Stimulated activated CD4-positive, alpha-beta T cell treated with anti-CD3 and anti-CD28 coated beads, TNF-alpha, amount 100 ng/mL, for 24 hours (primary cell): Measurements from ENCODE around the gene SUPT20HL2.
"Not testable (repeated sequence)": the region's sequence is repeated elsewhere in the genome, so short reads cannot be mapped to it uniquely, and the experiment has no call there.

ENCODE experiments used
- DNase-seq, 3 experiments: peaks; one replicate each; pipeline ENCODE4 v3.0.0-alpha.2; 2020; ENCODE audit warnings: low read depth in 3 of 3

The SUPT20HL2 gene

GRCh38 chrX:24309580-24310374 lies 4.1 kb downstream of the SUPT20HL2 start:
- DNase-seq = not testable (repeated sequence)

DNA sequence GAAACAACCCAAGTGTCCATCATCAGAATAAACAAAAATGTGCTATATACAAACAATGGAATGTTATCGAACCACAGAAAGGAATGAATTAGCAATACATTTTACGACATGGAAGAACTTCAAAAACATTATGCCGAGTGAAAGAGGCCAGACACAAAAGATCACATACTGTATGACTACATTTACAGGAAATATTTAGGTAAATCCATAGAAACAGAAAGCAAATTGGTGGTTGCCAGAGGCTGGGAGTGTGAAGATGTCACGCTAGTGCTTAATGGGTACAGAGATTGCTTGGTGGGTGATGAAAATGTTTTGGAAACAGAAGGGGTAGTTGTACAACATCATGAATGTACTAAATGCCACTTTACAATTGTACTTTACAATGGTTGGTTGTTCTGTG lies 5.1 kb downstream of the SUPT20HL2 start:
- DNase-seq = not testable (repeated sequence)

DNA sequence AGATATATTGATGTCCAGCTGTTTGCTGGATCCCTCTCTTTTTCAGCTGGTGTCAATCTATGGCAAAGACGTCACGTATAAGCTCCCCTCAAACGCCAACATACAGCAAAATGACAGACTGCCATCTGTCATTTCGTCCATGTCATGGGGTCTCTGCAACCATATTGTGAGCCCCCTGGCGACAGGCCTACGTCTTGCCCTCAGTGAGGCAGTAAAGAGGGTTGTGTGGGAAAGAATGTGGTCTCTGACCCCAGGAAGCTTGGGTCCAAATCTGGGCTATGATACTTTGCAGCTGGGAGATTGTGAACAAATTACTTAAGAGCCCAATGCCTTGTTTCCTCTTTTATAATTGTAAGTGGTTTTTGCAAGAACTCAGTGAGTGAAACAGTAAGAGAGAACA lies 7.4 kb downstream of the SUPT20HL2 start:
- DNase-seq = no peak

DNA sequence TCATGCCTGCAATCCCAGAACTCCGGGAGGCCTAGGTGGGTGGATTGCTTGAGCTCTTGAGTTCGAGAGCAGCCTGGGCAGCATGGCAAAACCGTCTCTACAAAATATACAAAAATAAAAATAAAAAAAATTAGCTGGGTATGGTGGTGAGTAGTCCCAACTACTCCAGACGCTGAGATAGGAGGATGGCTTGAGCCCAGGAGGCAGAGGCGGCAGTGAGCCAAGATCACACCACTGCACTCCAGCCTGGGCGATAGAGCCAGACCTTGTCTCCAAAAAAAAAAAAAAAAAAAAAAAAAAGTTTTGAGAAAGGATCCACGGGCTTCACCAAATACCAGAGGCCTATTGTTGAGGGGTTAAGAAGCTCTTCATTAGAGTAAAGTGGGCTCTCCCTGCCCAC lies 8.0 kb downstream of the SUPT20HL2 start:
- DNase-seq = no peak

DNA sequence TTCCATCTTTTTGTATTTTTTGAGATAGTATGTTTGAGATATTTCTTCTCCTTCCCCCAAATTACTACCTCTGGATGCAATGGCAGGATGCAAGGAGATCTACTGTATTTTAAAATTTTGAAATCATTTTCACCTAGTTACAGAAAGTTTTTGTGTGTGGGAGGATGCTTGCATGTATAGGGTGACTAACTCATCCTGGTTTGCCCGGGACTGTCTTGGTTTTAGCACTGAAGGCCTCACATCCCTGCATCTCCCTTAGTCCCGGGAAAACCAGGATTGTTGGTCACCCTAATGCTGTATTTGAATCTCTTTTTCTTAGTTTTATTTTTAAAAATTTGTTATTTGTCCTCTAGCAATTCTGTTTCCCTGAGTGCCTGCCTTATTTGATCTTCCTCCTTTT lies 12.1 kb downstream of the SUPT20HL2 start:
- no peak for DNase-seq

DNA sequence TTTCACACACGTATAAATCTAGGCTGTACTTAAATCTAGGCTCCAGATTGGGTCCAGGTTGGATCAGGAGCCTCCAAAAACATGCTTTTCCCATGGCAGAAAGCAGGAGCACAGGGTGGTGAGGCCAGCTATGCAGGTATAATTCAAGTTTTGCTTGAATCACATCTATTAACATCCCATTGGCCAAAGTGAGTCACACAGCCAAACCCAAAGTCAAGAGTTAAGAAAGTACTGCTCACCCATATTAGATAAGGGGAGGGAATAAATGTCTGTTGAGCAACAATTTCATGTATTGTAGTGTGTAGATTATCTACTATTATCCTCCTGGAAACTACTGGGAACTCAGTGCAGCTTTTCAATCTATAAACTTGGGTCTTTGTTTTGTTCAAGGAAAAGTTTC lies 12.8 kb downstream of the SUPT20HL2 start:
- no peak for DNase-seq

DNA sequence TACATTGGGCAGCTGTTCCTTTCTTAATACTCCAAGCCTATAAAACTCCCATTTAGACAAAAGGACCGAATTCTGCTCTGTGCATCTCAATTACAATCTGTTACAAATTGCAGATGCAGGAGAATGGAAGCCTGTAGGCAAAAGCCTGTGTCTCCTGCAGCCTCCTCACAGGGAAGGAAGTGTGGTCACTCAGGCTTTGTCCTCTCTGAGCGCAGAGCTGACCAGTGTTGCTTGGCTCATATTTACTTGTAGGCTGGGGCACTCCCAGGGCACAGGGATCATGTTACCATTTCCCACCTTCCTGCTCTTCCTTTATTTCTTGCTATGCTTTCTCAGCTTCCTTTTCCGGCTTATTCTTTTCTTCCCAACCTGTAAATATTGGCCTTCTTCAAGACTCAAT lies 15.7 kb downstream of the SUPT20HL2 start:
- no peak for DNase-seq

DNA sequence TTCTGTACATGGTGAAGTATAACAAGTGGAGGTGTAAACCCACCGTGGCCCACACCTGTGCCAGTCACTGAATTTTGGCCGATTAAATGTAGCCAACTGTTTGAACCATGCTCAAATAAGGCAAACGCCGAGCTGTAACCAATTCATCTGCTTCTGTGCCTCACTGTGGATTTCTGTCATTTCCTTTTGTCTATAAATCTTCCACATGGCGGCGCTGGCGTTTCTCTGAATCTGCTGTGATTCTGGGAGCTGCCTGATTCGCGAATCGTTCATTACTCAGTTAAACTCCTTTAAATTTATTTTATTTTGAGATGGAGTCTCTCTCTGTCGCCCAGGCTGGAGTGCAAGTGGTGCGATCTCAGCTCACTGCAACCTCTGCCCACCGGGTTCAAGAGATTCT lies 19.2 kb downstream of the SUPT20HL2 start:
- peak in 1 of 3 experiments; percentile 29 for DNase-seq

GRCh38 chrX:24293412-24293811 lies 20.5 kb downstream of the SUPT20HL2 start:
- no peak for DNase-seq

- DNase-seq = no peak
These were observed 21.5 kb downstream of the SUPT20HL2 start for GRCh38 chrX:24292353-24292752.

- no peak for DNase-seq
These were observed 28.8 kb downstream of the SUPT20HL2 start for GRCh38 chrX:24285082-24285481.

DNA sequence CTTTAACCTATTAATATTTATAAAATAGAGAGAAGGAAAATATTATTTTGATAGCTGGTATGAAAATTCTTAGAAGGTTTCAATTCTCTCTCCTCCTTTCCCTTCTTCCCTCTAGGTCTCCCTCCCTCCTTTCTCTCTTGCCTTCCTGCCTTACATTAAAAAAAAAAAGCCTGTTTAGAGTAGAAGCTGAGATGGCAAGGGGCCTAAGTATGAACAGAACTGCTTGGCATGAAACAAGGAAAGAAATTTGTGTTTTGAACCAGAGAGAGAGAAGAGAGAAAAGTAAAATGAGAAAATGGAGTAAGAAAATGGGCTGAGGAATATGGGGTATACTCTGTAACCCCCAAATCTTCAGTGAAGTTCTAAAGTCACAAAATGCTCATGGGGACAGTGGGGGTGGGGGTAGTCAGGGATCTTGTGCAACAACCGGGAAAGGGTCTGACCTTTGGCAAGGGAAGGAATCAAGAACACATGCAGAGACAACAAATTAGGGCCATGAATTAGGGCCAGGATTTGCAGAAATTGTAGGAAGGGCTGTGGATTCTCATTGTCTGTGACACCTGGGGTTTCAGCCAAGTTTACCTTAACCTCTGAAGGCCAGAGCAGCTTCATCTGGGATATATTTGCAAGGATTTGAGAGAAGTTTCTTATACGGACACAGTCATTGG lies 30.6 kb downstream of the SUPT20HL2 start:
- DNase-seq = no peak

- DNase-seq = no peak
These were observed 31.3 kb downstream of the SUPT20HL2 start for GRCh38 chrX:24282381-24283126.

DNA sequence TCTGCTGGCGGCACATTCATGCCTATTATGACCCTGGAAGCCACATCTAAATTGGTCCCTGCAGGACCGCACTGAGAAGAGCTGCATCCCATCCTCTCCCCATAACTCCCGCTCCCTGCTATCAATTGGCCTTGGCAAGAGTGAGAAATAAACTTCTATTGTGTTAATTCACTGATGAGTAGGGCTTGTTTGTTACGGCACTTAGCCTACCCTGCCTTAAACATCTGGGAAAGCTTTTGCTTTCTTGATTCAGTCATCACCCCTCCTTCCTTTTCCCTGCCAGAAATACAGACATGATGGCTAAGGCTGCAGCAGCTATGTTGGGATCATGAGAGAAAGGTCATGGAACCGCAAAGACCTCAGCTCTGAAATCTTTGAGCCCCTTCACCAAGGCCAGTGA lies 36.5 kb downstream of the SUPT20HL2 start:
- DNase-seq = no peak

DNA sequence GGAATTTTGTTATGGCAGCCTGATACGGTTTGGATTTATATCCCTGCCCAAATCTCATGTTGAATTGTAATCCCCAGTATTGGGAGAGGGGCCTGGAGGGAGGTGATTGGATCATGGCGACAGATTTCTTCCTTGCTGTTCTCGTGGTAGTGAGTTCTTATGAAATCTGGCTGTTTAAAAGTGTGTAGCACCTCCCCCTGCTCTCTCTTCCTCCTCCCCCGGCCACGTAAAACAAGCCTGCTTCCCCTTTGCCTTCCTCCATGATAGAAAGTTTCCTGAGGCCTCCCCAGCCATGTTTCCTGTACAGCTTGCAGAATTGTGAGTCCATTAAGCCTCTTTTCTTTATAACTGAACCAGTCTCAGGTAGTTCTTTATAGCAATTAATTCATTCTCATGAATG lies 37.9 kb downstream of the SUPT20HL2 start:
- DNase-seq = no peak

DNA sequence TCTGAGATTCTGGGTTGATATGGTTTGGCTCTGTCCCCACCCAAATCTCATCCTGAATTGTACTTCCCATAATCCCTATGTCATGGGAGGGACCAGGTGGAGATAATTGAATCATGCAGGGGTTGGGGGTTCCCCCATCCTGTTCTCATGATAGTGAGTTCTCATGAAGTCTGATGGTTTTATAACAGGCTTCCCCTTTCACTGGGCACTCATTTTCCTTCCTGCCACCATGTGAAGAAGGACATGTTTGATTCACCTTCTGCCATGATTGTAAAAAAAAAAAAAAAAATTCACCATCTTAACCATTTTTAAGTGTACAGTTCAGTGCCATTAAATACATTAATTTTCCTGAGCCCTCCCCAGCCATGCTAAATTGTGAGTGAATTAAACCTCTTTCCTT lies 42.6 kb downstream of the SUPT20HL2 start:
- DNase-seq = no peak

GRCh38 chrX:24268786-24269185 lies 45.1 kb downstream of the SUPT20HL2 start:
- DNase-seq = no peak

- DNase-seq = no peak
These were observed 46.9 kb downstream of the SUPT20HL2 start for GRCh38 chrX:24266996-24267395.

DNA sequence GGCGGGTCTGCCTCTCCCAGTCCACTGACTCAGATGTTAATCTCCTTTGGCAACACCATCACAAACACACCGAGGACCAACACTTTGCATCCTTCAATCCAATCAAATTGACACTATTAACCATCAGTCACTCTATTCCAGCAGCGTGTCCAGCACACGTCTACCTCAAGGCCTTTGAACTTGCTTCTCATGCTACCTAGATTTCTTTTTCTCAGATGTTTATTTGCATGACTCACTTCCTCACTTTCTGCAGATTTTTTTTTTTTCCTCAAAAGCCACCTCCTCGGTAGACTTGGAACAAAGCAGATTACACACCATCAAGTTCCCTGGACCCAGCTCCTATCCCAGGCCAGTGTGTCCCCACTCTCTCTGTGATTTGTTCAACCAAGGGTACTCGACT lies 49.5 kb downstream of the SUPT20HL2 start:
- DNase-seq = no peak

GRCh38 chrX:24262309-24262708 lies 51.6 kb downstream of the SUPT20HL2 start:
- no peak for DNase-seq
